Fibroblast of villous mesenchyme (primary cell): ENCODE measurements around the gene RASA3. TPM values are rescaled to one million over a fixed set of nuclear protein-coding genes. Genes with fewer than 3 reads are reported as not detected.

ENCODE experiments used
- DNase-seq: peaks from one replicate; pipeline ENCODE4 v3.0.0-alpha.2; 2010; ENCODE audit warnings: low read depth
- H3K4me3 ChIP-seq: 2 replicates; pipeline ENCODE4 v1.5.1; 2011; ENCODE audit warnings: low read depth, mild to moderate bottlenecking, low read length
- total RNA-seq: library from RNA; depleted of rRNA; stranded (reverse); fragments of >200 nt; gene quantifications from 2 replicates; pipeline ENCODE4 v1.2.3, GENCODE V29; 2012
- TF ChIP-seq, protein P1 (sequence below): IDR thresholded peaks from 2 replicates; pipeline ENCODE4 v1.5.1; 2012; ENCODE audit warnings: low read depth, mild to moderate bottlenecking, low read length; ENCODE audit not compliant: insufficient read depth

Gene RASA3
- total RNA-seq, 1 donor: 34.1 TPM

DNA sequence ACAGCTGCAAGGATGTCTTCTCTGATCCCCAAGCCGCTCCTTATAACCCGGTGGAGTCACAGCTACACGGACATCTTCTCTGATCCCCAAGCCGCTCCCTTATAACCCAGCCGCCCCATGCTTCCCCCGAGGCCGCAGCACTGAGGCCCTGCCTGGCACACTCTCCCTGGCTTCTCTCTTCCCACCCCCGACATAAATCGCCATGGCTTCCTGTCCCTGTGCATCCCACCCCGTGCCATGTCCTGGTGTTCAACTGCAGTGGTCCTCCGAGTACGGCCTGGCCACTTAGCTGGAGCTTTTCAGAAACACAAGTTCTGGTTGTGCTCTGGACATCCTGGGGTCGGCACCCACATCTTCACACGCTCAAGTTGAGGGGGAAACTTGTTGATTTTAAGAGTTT is 60.4 kb downstream of the RASA3 start:
- DNase-seq: no peak
- TF ChIP-seq, protein P1, sequence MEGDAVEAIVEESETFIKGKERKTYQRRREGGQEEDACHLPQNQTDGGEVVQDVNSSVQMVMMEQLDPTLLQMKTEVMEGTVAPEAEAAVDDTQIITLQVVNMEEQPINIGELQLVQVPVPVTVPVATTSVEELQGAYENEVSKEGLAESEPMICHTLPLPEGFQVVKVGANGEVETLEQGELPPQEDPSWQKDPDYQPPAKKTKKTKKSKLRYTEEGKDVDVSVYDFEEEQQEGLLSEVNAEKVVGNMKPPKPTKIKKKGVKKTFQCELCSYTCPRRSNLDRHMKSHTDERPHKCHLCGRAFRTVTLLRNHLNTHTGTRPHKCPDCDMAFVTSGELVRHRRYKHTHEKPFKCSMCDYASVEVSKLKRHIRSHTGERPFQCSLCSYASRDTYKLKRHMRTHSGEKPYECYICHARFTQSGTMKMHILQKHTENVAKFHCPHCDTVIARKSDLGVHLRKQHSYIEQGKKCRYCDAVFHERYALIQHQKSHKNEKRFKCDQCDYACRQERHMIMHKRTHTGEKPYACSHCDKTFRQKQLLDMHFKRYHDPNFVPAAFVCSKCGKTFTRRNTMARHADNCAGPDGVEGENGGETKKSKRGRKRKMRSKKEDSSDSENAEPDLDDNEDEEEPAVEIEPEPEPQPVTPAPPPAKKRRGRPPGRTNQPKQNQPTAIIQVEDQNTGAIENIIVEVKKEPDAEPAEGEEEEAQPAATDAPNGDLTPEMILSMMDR: no peak
- no peak overlapping the region for H3K4me3 ChIP-seq

DNA sequence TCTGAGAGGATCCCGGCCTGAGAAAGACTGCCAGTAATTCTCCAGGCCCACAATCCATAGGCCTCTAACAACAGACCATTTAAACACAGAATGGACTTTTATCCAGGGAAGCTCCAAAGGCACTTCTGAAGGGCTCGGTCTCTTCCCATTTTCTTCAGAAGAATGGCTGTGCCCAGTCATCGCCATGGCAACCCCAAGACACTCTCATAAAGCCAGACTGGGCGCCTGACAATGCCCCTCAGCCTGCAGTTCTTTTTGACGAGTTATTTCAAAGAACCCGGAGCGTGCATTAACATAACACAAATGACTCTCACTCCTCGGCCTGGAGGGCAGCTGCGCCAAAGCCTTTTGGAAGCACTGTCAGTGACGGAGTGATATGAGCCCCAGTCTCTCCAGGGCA is 61.0 kb downstream of the RASA3 start:
- H3K4me3 ChIP-seq: no peak overlapping the region
- TF ChIP-seq, protein P1: no peak
- DNase-seq: no peak

DNA sequence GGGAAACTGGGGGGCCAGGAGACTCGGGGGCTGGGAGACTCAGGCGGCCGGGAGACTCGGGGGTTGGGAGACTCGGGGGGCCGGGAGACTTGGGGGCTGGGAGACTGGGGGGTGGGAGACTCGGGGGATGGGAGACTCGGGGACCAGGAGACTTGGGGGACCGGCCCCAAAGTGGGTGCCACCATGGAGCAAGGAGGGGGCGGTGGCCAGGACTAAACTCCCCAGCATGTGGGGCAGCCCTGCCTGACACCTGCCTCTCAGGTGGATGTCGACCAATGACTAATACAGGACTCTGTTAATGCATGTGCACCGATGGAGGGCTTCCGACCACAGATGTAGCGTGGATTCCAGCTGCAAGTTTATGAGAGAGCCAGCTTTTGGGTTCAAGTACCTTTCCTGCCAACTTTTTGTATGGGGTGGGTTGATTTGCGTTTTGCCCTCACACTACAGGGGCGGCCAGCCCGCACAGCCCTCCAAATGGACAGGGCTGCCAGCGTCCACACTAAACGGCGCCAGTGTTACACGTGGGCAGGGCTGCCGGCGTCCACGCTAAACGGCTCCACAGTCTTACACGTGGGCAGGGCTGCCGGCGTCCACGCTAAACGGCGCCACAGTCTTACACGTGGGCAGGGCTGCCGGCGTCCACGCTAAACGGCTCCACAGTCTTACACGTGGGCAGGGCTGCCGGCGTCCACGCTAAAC is 62.2 kb downstream of the RASA3 start:
- TF ChIP-seq, protein P1: no peak
- H3K4me3 ChIP-seq: no peak overlapping the region
- DNase-seq: no peak

DNA sequence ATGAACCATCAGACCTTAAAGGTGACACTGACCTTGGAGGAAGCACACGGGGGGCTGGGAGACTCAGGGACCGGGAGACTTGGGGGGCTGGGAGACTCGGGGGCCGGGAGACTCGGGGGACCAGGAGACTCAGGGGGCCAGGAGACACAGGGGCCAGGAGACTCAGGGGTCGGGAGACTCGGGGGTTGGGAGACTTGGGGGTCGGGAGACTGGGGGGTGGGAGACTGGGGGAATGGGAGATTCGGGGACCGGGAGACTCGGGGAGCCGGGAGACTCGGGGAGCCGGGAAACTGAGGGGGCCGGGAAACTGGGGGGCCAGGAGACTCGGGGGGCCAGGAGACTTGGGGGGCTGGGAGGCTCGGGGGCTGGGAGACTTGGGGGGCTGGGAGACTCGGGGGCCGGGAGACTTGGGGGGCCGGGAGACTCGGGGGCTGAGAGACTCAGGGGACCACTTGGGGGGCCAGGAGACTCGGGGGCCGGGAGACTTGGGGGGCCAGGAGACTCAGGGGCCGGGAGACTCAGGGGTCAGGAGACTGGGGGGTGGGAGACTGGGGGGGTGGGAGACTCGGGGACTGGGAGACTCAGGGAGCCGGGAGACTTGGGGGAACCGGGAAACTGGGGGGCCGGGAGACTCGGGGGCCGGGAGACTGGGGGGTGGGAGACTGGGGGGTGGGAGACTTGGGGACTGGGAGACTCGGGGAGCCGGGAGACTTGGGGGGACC is 62.9 kb downstream of the RASA3 start:
- DNase-seq: no peak
- TF ChIP-seq, protein P1: no peak
- H3K4me3 ChIP-seq: peak overlapping the region; percentile 27

DNA sequence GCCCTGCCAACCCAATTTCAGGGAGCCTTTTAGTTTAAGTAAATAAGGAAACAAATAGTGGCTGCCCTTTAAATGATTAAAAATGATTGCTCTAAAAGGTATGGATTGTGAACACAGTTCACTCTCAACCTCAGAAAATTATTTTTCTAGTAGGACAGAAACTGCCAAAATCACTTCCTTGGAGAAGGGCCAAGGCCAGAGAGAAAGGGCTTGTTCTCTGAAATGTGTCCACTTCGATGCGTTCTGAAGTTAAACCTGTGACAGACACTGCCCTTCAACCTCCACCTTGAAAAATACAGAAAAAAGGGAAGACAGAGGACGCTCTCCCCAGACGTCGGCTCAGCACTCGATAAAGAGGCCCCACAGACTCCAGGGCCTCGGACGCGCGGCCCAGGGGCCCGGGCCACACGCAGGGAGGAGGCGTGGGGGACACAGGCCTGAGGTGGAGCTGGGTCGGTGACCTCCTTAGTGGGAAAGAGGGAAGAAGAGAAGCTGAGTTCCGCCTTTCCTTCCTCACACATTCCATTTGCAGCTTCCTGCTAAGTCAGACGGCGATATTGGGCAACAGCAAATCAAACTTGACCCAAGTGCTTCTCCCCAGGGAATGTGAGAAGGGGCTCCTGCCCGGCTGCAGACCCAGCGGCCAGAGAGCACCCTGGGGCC is 63.6 kb downstream of the RASA3 start:
- TF ChIP-seq, protein P1: no peak
- DNase-seq: peak; percentile 94
- H3K4me3 ChIP-seq: peak overlapping the region; percentile 27

DNA sequence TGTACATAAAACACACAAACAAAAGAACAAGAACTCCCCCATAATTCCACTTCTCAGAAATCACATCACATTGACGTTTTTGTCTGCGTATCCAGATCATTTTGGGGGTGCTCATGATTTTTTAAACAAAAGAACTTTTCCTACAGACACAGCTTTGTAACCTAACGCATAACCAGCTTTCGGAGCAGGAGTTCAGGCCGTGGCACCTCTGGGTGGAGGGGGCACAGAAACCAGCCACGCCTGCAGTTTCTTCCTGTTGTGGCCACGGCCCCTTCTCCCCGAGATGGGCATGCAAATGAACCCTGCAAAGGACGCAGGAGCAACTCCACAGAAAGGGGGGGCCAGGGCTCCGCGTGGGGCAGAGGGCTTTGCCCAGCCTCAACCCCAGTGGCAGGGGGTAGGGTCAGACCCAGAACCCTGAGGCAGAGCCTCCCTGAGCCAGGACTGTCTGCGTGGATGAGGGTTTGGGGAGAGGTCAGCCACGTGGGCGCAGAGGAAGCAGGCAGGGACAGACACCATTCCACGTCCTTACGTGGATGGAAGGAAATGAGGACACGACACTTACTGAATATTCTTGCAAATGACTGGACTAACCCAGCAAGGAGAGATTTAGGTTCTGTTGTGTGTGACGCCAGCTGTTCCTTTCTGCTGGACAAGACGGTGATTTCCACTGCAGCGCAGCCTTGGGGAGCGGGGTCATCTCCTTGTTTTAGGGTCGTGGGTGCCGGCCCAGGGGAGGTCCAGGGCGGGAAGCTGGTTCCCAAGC is 64.4 kb downstream of the RASA3 start:
- TF ChIP-seq, protein P1: no peak
- no peak overlapping the region for H3K4me3 ChIP-seq
- DNase-seq: peak; percentile 64
